ENCODE data around the gene BBS2.

- TF ChIP-seq POLR2AphosphoS5 (IDR thresholded peaks at IDR 0.05; ENCODE audit: borderline replicate concordance, low read depth, low read length) = no peak
- TF ChIP-seq EZH2 (IDR thresholded peaks at IDR 0.05) = no peak
- no peak for TF ChIP-seq FOXP2 (optimal IDR thresholded peaks at IDR 0.05; ENCODE audit: control extremely low read depth, extremely low read length, insufficient read depth)
These were observed 40.4 kb downstream of the BBS2 start for GRCh38 chr16:56479469-56479868.

Data from SK-N-MC (cell line).